Measurements from ENCODE around the gene ROBO1. TPM values are rescaled to one million over a fixed set of nuclear protein-coding genes. Genes with fewer than 3 reads are reported as not detected.

Gene ROBO1
- total and polyA plus RNA-seq, 4 donors, result 1.0 to 30.3 (median 3.9) TPM

DNA sequence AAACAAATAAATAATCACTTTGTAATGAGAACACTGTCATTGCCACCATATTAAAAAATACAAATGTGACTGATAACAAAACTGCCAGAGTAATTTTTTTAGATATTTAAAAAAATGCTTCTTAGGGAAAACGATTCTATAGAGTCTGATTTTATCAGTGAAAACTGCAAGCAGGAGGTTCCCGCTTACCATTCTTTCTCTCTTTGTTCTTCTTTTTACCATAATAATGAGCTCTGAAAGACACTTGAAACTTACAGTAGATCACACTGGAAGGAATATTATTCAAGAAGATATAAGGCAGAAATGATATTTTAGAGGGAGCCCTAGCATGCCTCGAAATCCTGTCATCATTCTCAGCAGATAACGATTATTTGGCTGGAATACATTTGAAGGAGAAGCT, 701.3 kb downstream of the ROBO1 start:
- no peak overlapping the region for H3K9ac ChIP-seq (ENCODE audit: low read depth in 1 of 2, low read length in 2 of 2)
- no peak overlapping the region for H3K4me3 ChIP-seq (ENCODE audit: low read depth in 1 of 3, low read length in 3 of 3)
- no peak for DNase-seq (ENCODE audit: low spot score)
- H3K27ac ChIP-seq (ENCODE audit: low read depth in 1 of 2, low read length in 2 of 2), result no peak overlapping the region
- TF ChIP-seq, protein P1, sequence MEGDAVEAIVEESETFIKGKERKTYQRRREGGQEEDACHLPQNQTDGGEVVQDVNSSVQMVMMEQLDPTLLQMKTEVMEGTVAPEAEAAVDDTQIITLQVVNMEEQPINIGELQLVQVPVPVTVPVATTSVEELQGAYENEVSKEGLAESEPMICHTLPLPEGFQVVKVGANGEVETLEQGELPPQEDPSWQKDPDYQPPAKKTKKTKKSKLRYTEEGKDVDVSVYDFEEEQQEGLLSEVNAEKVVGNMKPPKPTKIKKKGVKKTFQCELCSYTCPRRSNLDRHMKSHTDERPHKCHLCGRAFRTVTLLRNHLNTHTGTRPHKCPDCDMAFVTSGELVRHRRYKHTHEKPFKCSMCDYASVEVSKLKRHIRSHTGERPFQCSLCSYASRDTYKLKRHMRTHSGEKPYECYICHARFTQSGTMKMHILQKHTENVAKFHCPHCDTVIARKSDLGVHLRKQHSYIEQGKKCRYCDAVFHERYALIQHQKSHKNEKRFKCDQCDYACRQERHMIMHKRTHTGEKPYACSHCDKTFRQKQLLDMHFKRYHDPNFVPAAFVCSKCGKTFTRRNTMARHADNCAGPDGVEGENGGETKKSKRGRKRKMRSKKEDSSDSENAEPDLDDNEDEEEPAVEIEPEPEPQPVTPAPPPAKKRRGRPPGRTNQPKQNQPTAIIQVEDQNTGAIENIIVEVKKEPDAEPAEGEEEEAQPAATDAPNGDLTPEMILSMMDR (IDR thresholded peaks at IDR 0.05; ENCODE audit: low read depth, low read length, missing input control), result no peak
- TF ChIP-seq NR2F2 (IDR thresholded peaks at IDR 0.05) (no peak), YY1 (IDR thresholded peaks at IDR 0.05) (no peak), HNF4A (conservative IDR thresholded peaks at IDR 0.05) (no peak), FOXA1 (IDR thresholded peaks at IDR 0.05) (no peak), MAX (IDR thresholded peaks at IDR 0.05) (no peak), TAF1 (conservative IDR thresholded peaks at IDR 0.05) (no peak), HNF4G (IDR thresholded peaks at IDR 0.05) (no peak)
- no peaks in the 10 kb centered on the region for H3K36me3 ChIP-seq (ENCODE audit: control insufficient read depth in 4 of 4, insufficient read depth in 3 of 4, low read depth in 1 of 4, low read length in 3 of 4)
- H3K9me3 ChIP-seq (ENCODE audit: control insufficient read depth in 4 of 4, low read length in 3 of 4), result no peaks in the 10 kb centered on the region
- H3K4me1 ChIP-seq (ENCODE audit: control insufficient read depth in 4 of 4, insufficient read depth in 4 of 4, low read length in 3 of 4), result no peaks in the 10 kb centered on the region
- WGBS, result 71% methylated on average over 4 of the region's 4 CpGs
- no peaks in the 10 kb centered on the region for H3K27me3 ChIP-seq (ENCODE audit: control insufficient read depth in 4 of 4, insufficient read depth in 4 of 4, low read length in 3 of 4)

DNA sequence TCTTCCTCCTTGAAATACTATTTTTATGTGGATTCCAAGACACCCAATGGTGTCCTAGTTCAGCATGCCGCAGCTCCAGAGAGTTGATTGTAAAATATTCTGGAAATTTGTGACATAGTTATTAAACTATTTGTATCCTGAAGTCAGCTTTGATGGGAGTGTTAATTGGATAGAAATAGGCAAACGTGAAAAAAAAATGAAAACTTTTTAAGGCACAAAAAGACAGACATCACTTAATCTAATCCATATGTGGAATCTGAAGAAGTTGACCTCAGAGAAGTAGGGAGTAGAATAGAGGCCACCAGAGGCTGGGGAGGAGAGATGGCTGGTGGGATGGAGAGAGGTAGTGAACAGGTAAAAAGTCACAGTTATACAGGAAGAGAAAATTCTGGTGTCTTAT, 704.2 kb downstream of the ROBO1 start:
- no peaks in the 10 kb centered on the region for H3K4me1 ChIP-seq (ENCODE audit: control insufficient read depth in 4 of 4, insufficient read depth in 4 of 4, low read length in 3 of 4)
- 76% methylated on average over 2 of the region's 2 CpGs for WGBS
- H3K27ac ChIP-seq (ENCODE audit: low read depth in 1 of 2, low read length in 2 of 2), result no peak overlapping the region
- no peaks in the 10 kb centered on the region for H3K9me3 ChIP-seq (ENCODE audit: control insufficient read depth in 4 of 4, low read length in 3 of 4)
- TF ChIP-seq FOXA2 (IDR thresholded peaks at IDR 0.05), result no peak
- TF ChIP-seq SP1 (IDR thresholded peaks at IDR 0.05), result no peak
- TF ChIP-seq NR2F2 (IDR thresholded peaks at IDR 0.05), result no peak
- no peak for TF ChIP-seq RXRA (IDR thresholded peaks at IDR 0.05)
- TF ChIP-seq, protein P2, sequence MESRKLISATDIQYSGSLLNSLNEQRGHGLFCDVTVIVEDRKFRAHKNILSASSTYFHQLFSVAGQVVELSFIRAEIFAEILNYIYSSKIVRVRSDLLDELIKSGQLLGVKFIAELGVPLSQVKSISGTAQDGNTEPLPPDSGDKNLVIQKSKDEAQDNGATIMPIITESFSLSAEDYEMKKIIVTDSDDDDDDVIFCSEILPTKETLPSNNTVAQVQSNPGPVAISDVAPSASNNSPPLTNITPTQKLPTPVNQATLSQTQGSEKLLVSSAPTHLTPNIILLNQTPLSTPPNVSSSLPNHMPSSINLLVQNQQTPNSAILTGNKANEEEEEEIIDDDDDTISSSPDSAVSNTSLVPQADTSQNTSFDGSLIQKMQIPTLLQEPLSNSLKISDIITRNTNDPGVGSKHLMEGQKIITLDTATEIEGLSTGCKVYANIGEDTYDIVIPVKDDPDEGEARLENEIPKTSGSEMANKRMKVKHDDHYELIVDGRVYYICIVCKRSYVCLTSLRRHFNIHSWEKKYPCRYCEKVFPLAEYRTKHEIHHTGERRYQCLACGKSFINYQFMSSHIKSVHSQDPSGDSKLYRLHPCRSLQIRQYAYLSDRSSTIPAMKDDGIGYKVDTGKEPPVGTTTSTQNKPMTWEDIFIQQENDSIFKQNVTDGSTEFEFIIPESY (IDR thresholded peaks at IDR 0.05), result no peak
- no peak for TF ChIP-seq YY1 (IDR thresholded peaks at IDR 0.05)
- no peak for TF ChIP-seq RAD21 (IDR thresholded peaks at IDR 0.05)
- no peak for TF ChIP-seq GABPA (IDR thresholded peaks at IDR 0.05 in 1 of 2, conservative IDR thresholded peaks at IDR 0.05 in 1 of 2)
- TF ChIP-seq FOXA1 (IDR thresholded peaks at IDR 0.05), result no peak
- no peak for TF ChIP-seq TAF1 (conservative IDR thresholded peaks at IDR 0.05)
- TF ChIP-seq ATF3 (IDR thresholded peaks at IDR 0.05), result no peak
- TF ChIP-seq EGR1 (IDR thresholded peaks at IDR 0.05; ENCODE audit: low read depth in 2 of 2), result no peak
- TF ChIP-seq HNF4G (IDR thresholded peaks at IDR 0.05), result no peak
- TF ChIP-seq, protein P3, sequence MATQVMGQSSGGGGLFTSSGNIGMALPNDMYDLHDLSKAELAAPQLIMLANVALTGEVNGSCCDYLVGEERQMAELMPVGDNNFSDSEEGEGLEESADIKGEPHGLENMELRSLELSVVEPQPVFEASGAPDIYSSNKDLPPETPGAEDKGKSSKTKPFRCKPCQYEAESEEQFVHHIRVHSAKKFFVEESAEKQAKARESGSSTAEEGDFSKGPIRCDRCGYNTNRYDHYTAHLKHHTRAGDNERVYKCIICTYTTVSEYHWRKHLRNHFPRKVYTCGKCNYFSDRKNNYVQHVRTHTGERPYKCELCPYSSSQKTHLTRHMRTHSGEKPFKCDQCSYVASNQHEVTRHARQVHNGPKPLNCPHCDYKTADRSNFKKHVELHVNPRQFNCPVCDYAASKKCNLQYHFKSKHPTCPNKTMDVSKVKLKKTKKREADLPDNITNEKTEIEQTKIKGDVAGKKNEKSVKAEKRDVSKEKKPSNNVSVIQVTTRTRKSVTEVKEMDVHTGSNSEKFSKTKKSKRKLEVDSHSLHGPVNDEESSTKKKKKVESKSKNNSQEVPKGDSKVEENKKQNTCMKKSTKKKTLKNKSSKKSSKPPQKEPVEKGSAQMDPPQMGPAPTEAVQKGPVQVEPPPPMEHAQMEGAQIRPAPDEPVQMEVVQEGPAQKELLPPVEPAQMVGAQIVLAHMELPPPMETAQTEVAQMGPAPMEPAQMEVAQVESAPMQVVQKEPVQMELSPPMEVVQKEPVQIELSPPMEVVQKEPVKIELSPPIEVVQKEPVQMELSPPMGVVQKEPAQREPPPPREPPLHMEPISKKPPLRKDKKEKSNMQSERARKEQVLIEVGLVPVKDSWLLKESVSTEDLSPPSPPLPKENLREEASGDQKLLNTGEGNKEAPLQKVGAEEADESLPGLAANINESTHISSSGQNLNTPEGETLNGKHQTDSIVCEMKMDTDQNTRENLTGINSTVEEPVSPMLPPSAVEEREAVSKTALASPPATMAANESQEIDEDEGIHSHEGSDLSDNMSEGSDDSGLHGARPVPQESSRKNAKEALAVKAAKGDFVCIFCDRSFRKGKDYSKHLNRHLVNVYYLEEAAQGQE (IDR thresholded peaks at IDR 0.05), result no peak
- no peaks in the 10 kb centered on the region for H3K36me3 ChIP-seq (ENCODE audit: control insufficient read depth in 4 of 4, insufficient read depth in 3 of 4, low read depth in 1 of 4, low read length in 3 of 4)
- H3K9ac ChIP-seq (ENCODE audit: low read depth in 1 of 2, low read length in 2 of 2), result no peak overlapping the region
- H3K27me3 ChIP-seq (ENCODE audit: control insufficient read depth in 4 of 4, insufficient read depth in 4 of 4, low read length in 3 of 4), result no peaks in the 10 kb centered on the region
- H3K4me3 ChIP-seq (ENCODE audit: low read depth in 1 of 3, low read length in 3 of 3), result no peak overlapping the region
- no peak for DNase-seq (ENCODE audit: low spot score)
